Activated CD8-positive, alpha-beta T cell treated with anti-CD3 and anti-CD28 coated beads for 36 hours (primary cell): Measurements from ENCODE around the gene GJE1. TPM values are rescaled to one million over a fixed set of nuclear protein-coding genes. Genes with fewer than 3 reads are reported as not detected.

ENCODE experiments used
- ATAC-seq: fragments of 200-7000 bp; cut with Tn5 transposase; one replicate; pipeline ENCODE4 v1.10.0; 2021; ENCODE audit warnings: mild to moderate bottlenecking, moderate library complexity
- CTCF ChIA-PET: fragments of 350-600 bp; sonication (Branson Sonifier 250); formaldehyde crosslinking; loops from one replicate; lab custom pipeline; 2021; ENCODE audit warnings: antibody characterized with exemption; lab: Charles Lee
- POLR2A ChIA-PET: fragments of 350-600 bp; sonication (Branson Sonifier 250); formaldehyde crosslinking; loops from one replicate; lab custom pipeline; 2021; ENCODE audit warnings: antibody characterized with exemption; lab: Charles Lee
- DNase-seq: peaks from one replicate; pipeline ENCODE4 v3.0.0-alpha.2; 2020
- H3K27ac Mint-ChIP-seq: one replicate; pipeline ENCODE4 v1.8.0; 2021; ENCODE audit warnings: mild to moderate bottlenecking, mixed read lengths
- H3K27me3 Mint-ChIP-seq: one replicate; pipeline ENCODE4 v1.8.0; 2021; ENCODE audit warnings: mixed read lengths
- H3K36me3 Mint-ChIP-seq: one replicate; pipeline ENCODE4 v1.8.0; 2021; ENCODE audit warnings: low read depth, mixed read lengths
- H3K4me1 Mint-ChIP-seq: one replicate; pipeline ENCODE4 v1.8.0; 2021; ENCODE audit warnings: low read depth, mixed read lengths
- H3K4me3 Mint-ChIP-seq: one replicate; pipeline ENCODE4 v1.8.0; 2021; ENCODE audit warnings: mild to moderate bottlenecking, moderate library complexity, mixed read lengths
- H3K9me3 Mint-ChIP-seq: one replicate; pipeline ENCODE4 v1.8.0; 2021; ENCODE audit warnings: mixed read lengths
- intact Hi-C: fragments of 100-400 bp; cut with micrococcal nuclease; formaldehyde crosslinking; loops from one replicate; pipeline ENCODE4 v1.10.0; 2022
- total RNA-seq, 2 experiments: library from RNA; stranded (reverse); gene quantifications; one replicate each; pipeline ENCODE4 v1.2.3, GENCODE V29; 2021
- TF ChIP-seq, protein P1 (sequence below): fragments of 200-600 bp; IDR thresholded peaks from one replicate; pipeline ENCODE4 v1.8.0; 2022; ENCODE audit warnings: antibody characterized with exemption, mild to moderate bottlenecking

GJE1 gene
- total RNA-seq, 2 experiments from 2014 or later = not detected

DNA sequence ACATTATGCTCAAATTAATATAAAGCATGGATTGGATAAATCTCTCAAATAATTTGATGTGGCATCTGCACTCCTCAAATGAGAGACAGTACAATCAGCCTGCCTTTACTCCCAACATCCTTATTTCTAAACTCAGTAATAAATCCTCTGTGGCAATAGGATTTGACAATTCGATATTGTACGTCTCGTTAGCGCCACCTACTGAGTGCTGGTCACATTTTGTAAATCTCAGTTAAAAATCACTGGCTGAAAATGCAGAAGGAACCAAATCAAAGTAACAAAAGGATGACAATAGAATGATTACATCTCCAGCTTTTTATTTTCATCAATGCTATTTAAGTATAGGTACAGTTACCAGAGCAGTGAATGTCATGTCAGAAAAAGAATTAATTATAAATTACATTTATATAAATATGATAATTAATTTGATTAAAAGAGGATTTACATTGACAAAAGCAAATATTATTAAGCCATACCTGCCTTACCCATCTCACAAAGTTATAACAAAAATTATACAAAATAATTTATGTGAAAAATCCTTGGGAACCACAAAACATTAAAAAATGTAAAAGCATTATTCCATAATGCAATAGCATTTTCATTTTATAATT lies 20.2 kb upstream of the GJE1 start:
- POLR2A ChIA-PET = no interaction called here
- DNase-seq (peak; percentile 88), ATAC-seq (no peak)
- Mint-ChIP-seq H3K4me3 (no peak overlapping the region), H3K4me1 (no peaks in the 10 kb centered on the region), H3K27ac (no peak overlapping the region), H3K9me3 (no peaks in the 10 kb centered on the region), H3K36me3 (no peaks in the 10 kb centered on the region), H3K27me3 (peaks cover 5% of the 10 kb centered on the region)
- TF ChIP-seq, protein P1, sequence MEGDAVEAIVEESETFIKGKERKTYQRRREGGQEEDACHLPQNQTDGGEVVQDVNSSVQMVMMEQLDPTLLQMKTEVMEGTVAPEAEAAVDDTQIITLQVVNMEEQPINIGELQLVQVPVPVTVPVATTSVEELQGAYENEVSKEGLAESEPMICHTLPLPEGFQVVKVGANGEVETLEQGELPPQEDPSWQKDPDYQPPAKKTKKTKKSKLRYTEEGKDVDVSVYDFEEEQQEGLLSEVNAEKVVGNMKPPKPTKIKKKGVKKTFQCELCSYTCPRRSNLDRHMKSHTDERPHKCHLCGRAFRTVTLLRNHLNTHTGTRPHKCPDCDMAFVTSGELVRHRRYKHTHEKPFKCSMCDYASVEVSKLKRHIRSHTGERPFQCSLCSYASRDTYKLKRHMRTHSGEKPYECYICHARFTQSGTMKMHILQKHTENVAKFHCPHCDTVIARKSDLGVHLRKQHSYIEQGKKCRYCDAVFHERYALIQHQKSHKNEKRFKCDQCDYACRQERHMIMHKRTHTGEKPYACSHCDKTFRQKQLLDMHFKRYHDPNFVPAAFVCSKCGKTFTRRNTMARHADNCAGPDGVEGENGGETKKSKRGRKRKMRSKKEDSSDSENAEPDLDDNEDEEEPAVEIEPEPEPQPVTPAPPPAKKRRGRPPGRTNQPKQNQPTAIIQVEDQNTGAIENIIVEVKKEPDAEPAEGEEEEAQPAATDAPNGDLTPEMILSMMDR = peak; percentile 90
- CTCF ChIA-PET = interaction anchor here (0.8 to 4.2 kb wide), 17 partner anchors 8 to 128 kb away, joined by 3 to 59 read pairs (median 5); no protein-coding TSS in a partner anchor
- intact Hi-C loops = loop anchor here (1.0 to 5.0 kb wide), 2 partner anchors 123 to 435 kb away; no protein-coding TSS in a partner anchor

DNA sequence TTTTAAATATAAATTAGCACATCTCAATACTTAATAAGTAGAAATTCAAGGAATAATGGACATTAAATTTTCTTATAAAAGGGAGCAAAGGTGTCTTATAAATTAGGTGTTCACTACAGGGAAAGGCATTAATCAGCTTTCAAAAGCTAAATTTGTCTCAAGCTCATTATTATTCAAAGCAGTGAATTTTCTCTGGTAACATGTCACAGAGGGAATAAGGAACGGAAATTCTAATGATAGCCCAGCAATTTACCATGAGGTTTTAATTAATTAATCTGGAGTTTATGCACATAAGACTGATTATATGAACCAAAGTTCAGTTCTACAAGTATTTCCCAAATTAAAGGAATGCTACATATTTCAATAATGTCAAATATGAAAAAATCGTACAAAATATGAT lies 15.4 kb upstream of the GJE1 start:
- CTCF ChIA-PET = interaction anchor here (0.8 to 1.2 kb wide), 2 partner anchors 11 to 69 kb away, joined by 3 read pairs; no protein-coding TSS in a partner anchor

GRCh38 chr6:142118328-142118727 lies 14.4 kb upstream of the GJE1 start:
- no peaks in the 10 kb centered on the region for H3K4me1 Mint-ChIP-seq
- ATAC-seq (no peak), DNase-seq (no peak)
- intact Hi-C loops = no loop called here
- POLR2A ChIA-PET = no interaction called here
- H3K27me3 Mint-ChIP-seq = peaks cover 6% of the 10 kb centered on the region
- H3K9me3 Mint-ChIP-seq = no peaks in the 10 kb centered on the region
- CTCF ChIA-PET = no interaction called here
- no peak overlapping the region for H3K27ac Mint-ChIP-seq
- TF ChIP-seq, protein P1 = no peak
- no peak overlapping the region for H3K4me3 Mint-ChIP-seq
- H3K36me3 Mint-ChIP-seq = no peaks in the 10 kb centered on the region

More for the DNA sequence above, 15.4 kb upstream of the GJE1 start:
- Mint-ChIP-seq H3K9me3 (no peaks in the 10 kb centered on the region), H3K36me3 (no peaks in the 10 kb centered on the region), H3K4me1 (no peaks in the 10 kb centered on the region), H3K27ac (no peak overlapping the region), H3K4me3 (no peak overlapping the region), H3K27me3 (peaks cover 8% of the 10 kb centered on the region)
- POLR2A ChIA-PET = no interaction called here
- TF ChIP-seq, protein P1 = no peak
- DNase-seq = no peak
- intact Hi-C loops = no loop called here
- ATAC-seq = no peak

- ChIA-PET POLR2A (no interaction called here), CTCF (no interaction called here)
- H3K4me1 Mint-ChIP-seq = no peaks in the 10 kb centered on the region
- TF ChIP-seq, protein P1 = no peak
- no peaks in the 10 kb centered on the region for H3K36me3 Mint-ChIP-seq
- ATAC-seq (no peak), DNase-seq (no peak)
- H3K4me3 Mint-ChIP-seq = no peak overlapping the region
- peaks cover 5% of the 10 kb centered on the region for H3K27me3 Mint-ChIP-seq
- H3K27ac Mint-ChIP-seq = no peak overlapping the region
- H3K9me3 Mint-ChIP-seq = no peaks in the 10 kb centered on the region
- intact Hi-C loops = no loop called here
These were observed 13.8 kb upstream of the GJE1 start for GRCh38 chr6:142118925-142119324.

GRCh38 chr6:142121342-142121741 lies 11.4 kb upstream of the GJE1 start:
- ChIA-PET POLR2A (no interaction called here), CTCF (interaction anchor here (4.6 kb wide), 1 partner anchor 9 kb away, joined by 27 read pairs; no protein-coding TSS in a partner anchor)
- TF ChIP-seq, protein P1 = no peak
- Mint-ChIP-seq H3K4me3 (no peak overlapping the region), H3K9me3 (no peaks in the 10 kb centered on the region), H3K4me1 (no peaks in the 10 kb centered on the region), H3K36me3 (no peaks in the 10 kb centered on the region), H3K27ac (no peak overlapping the region), H3K27me3 (peaks cover 3% of the 10 kb centered on the region)
- intact Hi-C loops = no loop called here
- DNase-seq = no peak
- ATAC-seq = no peak
